Activated naive CD8-positive, alpha-beta T cell treated with anti-CD3 and anti-CD28 coated beads, Interleukin-2, amount 10 ng/mL, durations not matched to agents 7 days and 5 days (primary cell): ENCODE results near the gene TMEM214. TPM values are rescaled to one million over a fixed set of nuclear protein-coding genes. Genes with fewer than 3 reads are reported as not detected.

Experiments used
- ATAC-seq: fragments of 150-1000 bp; cut with Tn5 transposase; one replicate; pipeline ENCODE4 v1.10.0; 2021; ENCODE audit warnings: low read depth, moderate library complexity
- POLR2A ChIA-PET: fragments of 350-600 bp; sonication (Branson Sonifier 250); formaldehyde crosslinking; loops from one replicate; lab custom pipeline; 2021; ENCODE audit warnings: antibody characterized with exemption; lab: Charles Lee
- DNase-seq: peaks from one replicate; pipeline ENCODE4 v3.0.0; 2021
- H3K27ac Mint-ChIP-seq: one replicate; pipeline ENCODE4 v1.8.0; 2022; ENCODE audit warnings: mild to moderate bottlenecking, mixed read lengths
- H3K27me3 Mint-ChIP-seq: one replicate; pipeline ENCODE4 v1.8.0; 2022; ENCODE audit warnings: mild to moderate bottlenecking, moderate library complexity, mixed read lengths
- H3K36me3 Mint-ChIP-seq: one replicate; pipeline ENCODE4 v1.8.0; 2021; ENCODE audit warnings: mild to moderate bottlenecking, mixed read lengths
- H3K4me1 Mint-ChIP-seq: one replicate; pipeline ENCODE4 v1.8.0; 2021; ENCODE audit warnings: mixed read lengths
- H3K4me3 Mint-ChIP-seq: one replicate; pipeline ENCODE4 v1.8.0; 2022; ENCODE audit warnings: mild to moderate bottlenecking, moderate library complexity, mixed read lengths
- H3K9me3 Mint-ChIP-seq: one replicate; pipeline ENCODE4 v1.8.0; 2021; ENCODE audit warnings: mixed read lengths
- total RNA-seq, 2 experiments: library from RNA; stranded (reverse); gene quantifications; one replicate each; pipeline ENCODE4 v1.2.3, GENCODE V29; 2021

The TMEM214 gene
- total RNA-seq, 2 experiments from 2014 or later, result 68.1 to 70.8 TPM

- DNase-seq (no peak), ATAC-seq (no peak)
- POLR2A ChIA-PET, result interaction anchor here (10.4 kb wide), 1 partner anchor 7 kb away, joined by 113 read pairs; the partner anchor contains the start of gene OST4
- Mint-ChIP-seq H3K4me1 (peaks cover 39% of the 10 kb centered on the region), H3K27me3 (no peaks in the 10 kb centered on the region), H3K36me3 (no peaks in the 10 kb centered on the region), H3K4me3 (peak overlapping the region; percentile 35), H3K9me3 (no peaks in the 10 kb centered on the region), H3K27ac (peak overlapping the region; percentile 56)
Measured at GRCh38 chr2:27080140-27080469, 47.3 kb downstream of the TMEM214 start.

GRCh38 chr2:27080603-27080936 lies 47.8 kb downstream of the TMEM214 start:
- POLR2A ChIA-PET, result interaction anchor here (0.7 to 10.4 kb wide), 7 partner anchors 8 to 1328 kb away, joined by 3 to 113 read pairs (median 4); partner anchors contain the start of genes AGBL5 and OST4
- Mint-ChIP-seq H3K9me3 (no peaks in the 10 kb centered on the region), H3K27ac (peak overlapping the region; percentile 98), H3K27me3 (no peaks in the 10 kb centered on the region), H3K4me3 (peak overlapping the region; percentile 82), H3K4me1 (peaks cover 39% of the 10 kb centered on the region), H3K36me3 (no peaks in the 10 kb centered on the region)
- DNase-seq (no peak), ATAC-seq (no peak)

GRCh38 chr2:27081984-27082772 lies 49.4 kb downstream of the TMEM214 start:
- DNase-seq, result peak; percentile 36
- Mint-ChIP-seq H3K4me1 (peaks cover 31% of the 10 kb centered on the region), H3K27me3 (no peaks in the 10 kb centered on the region), H3K36me3 (no peaks in the 10 kb centered on the region), H3K4me3 (peak overlapping the region; percentile 82), H3K9me3 (no peaks in the 10 kb centered on the region), H3K27ac (peak overlapping the region; percentile 98)
- POLR2A ChIA-PET, result interaction anchor here (0.6 to 10.4 kb wide), 6 partner anchors 9 to 198 kb away, joined by 3 to 113 read pairs (median 6); partner anchors contain the start of genes AGBL5 and OST4
- no peak for ATAC-seq

GRCh38 chr2:27082773-27083409 lies 50.1 kb downstream of the TMEM214 start:
- Mint-ChIP-seq H3K27ac (peak overlapping the region; percentile 45), H3K4me1 (peaks cover 33% of the 10 kb centered on the region)

GRCh38 chr2:27083410-27084296 lies 50.9 kb downstream of the TMEM214 start:
- H3K9me3 Mint-ChIP-seq, result no peaks in the 10 kb centered on the region
- POLR2A ChIA-PET, result interaction anchor here (7.9 to 10.4 kb wide), 2 partner anchors 11 to 33 kb away, joined by 61 to 113 read pairs; partner anchors contain the start of genes AGBL5 and OST4
- H3K27me3 Mint-ChIP-seq, result no peaks in the 10 kb centered on the region
- peak overlapping the region; percentile 75 for H3K27ac Mint-ChIP-seq
- no peak for DNase-seq
- no peak overlapping the region for H3K4me3 Mint-ChIP-seq
- no peak for ATAC-seq
- H3K4me1 Mint-ChIP-seq, result peaks cover 32% of the 10 kb centered on the region
- no peaks in the 10 kb centered on the region for H3K36me3 Mint-ChIP-seq

More at GRCh38 chr2:27082773-27083409, 50.1 kb downstream of the TMEM214 start:
- no peak for DNase-seq
- no peaks in the 10 kb centered on the region for H3K9me3 Mint-ChIP-seq
- POLR2A ChIA-PET, result interaction anchor here (0.6 to 10.4 kb wide), 3 partner anchors 10 to 197 kb away, joined by 3 to 113 read pairs (median 61); partner anchors contain the start of genes AGBL5 and OST4
- no peak for ATAC-seq
- H3K27me3 Mint-ChIP-seq, result no peaks in the 10 kb centered on the region
- no peaks in the 10 kb centered on the region for H3K36me3 Mint-ChIP-seq
- H3K4me3 Mint-ChIP-seq, result no peak overlapping the region

- H3K27ac Mint-ChIP-seq, result peak overlapping the region; percentile 63
- no peak for ATAC-seq
- H3K27me3 Mint-ChIP-seq, result no peaks in the 10 kb centered on the region
- POLR2A ChIA-PET, result interaction anchor here (7.9 to 10.4 kb wide), 2 partner anchors 11 to 34 kb away, joined by 61 to 113 read pairs; partner anchors contain the start of genes AGBL5 and OST4
- H3K4me3 Mint-ChIP-seq, result peak overlapping the region; percentile 78
- DNase-seq, result no peak
- H3K4me1 Mint-ChIP-seq, result peaks cover 32% of the 10 kb centered on the region
- no peaks in the 10 kb centered on the region for H3K9me3 Mint-ChIP-seq
- no peaks in the 10 kb centered on the region for H3K36me3 Mint-ChIP-seq
Measured at GRCh38 chr2:27084297-27085061, 51.7 kb downstream of the TMEM214 start.

- no peaks in the 10 kb centered on the region for H3K9me3 Mint-ChIP-seq
- H3K4me3 Mint-ChIP-seq, result peak overlapping the region; percentile 78
- H3K27me3 Mint-ChIP-seq, result no peaks in the 10 kb centered on the region
- peak overlapping the region; percentile 63 for H3K27ac Mint-ChIP-seq
- POLR2A ChIA-PET, result interaction anchor here (0.6 to 10.4 kb wide), 4 partner anchors 8 to 59 kb away, joined by 4 to 113 read pairs (median 33); partner anchors contain the start of genes AGBL5 and OST4
- DNase-seq (no peak), ATAC-seq (no peak)
- H3K36me3 Mint-ChIP-seq, result no peaks in the 10 kb centered on the region
- H3K4me1 Mint-ChIP-seq, result peaks cover 35% of the 10 kb centered on the region
Measured at GRCh38 chr2:27085062-27085672, 52.4 kb downstream of the TMEM214 start.

GRCh38 chr2:27085673-27086089 lies 52.9 kb downstream of the TMEM214 start:
- H3K36me3 Mint-ChIP-seq, result no peaks in the 10 kb centered on the region
- peak overlapping the region; percentile 78 for H3K4me3 Mint-ChIP-seq
- DNase-seq (no peak), ATAC-seq (peak; percentile 6)
- peak overlapping the region; percentile 63 for H3K27ac Mint-ChIP-seq
- H3K27me3 Mint-ChIP-seq, result no peaks in the 10 kb centered on the region
- POLR2A ChIA-PET, result interaction anchor here (0.6 to 10.4 kb wide), 4 partner anchors 9 to 59 kb away, joined by 4 to 113 read pairs (median 33); partner anchors contain the start of genes AGBL5 and OST4
- H3K4me1 Mint-ChIP-seq, result peaks cover 34% of the 10 kb centered on the region
- H3K9me3 Mint-ChIP-seq, result no peaks in the 10 kb centered on the region

- H3K36me3 Mint-ChIP-seq, result no peaks in the 10 kb centered on the region
- H3K4me3 Mint-ChIP-seq, result peak overlapping the region; percentile 89
- peaks cover 29% of the 10 kb centered on the region for H3K4me1 Mint-ChIP-seq
- peak; percentile 100 for DNase-seq
- POLR2A ChIA-PET, result interaction anchor here (0.8 to 10.4 kb wide), 7 partner anchors 9 to 237 kb away, joined by 3 to 113 read pairs (median 4); partner anchors contain the start of genes AGBL5, MPV17 and OST4
- H3K9me3 Mint-ChIP-seq, result no peaks in the 10 kb centered on the region
- peak overlapping the region; percentile 88 for H3K27ac Mint-ChIP-seq
- no peaks in the 10 kb centered on the region for H3K27me3 Mint-ChIP-seq
- peak; percentile 89 for ATAC-seq
Measured at GRCh38 chr2:27086090-27086723, 53.4 kb downstream of the TMEM214 start.

- ATAC-seq, result peak; percentile 3
- H3K36me3 Mint-ChIP-seq, result no peaks in the 10 kb centered on the region
- POLR2A ChIA-PET, result interaction anchor here (0.7 to 10.4 kb wide), 11 partner anchors 9 to 236 kb away, joined by 3 to 113 read pairs (median 3); partner anchors contain the start of genes AGBL5, ATRAID, MPV17 and OST4
Measured at GRCh38 chr2:27086724-27087593, 54.2 kb downstream of the TMEM214 start, which contains the start of gene KHK. Gene KHK (plus strand): TSS chr2:27086772. CDS start chr2:27087260, 488 bp downstream.

More at GRCh38 chr2:27086724-27087593, 54.2 kb downstream of the TMEM214 start, which contains the start of gene KHK:
- Mint-ChIP-seq H3K4me1 (peaks cover 23% of the 10 kb centered on the region), H3K4me3 (peak within 1 kb of the TSS; percentile 89), H3K27me3 (no peaks in the 10 kb centered on the region), H3K27ac (peak within 1 kb of the TSS; percentile 88), H3K9me3 (no peaks in the 10 kb centered on the region)
- DNase-seq, result no peak
